HL-60 (cell line): ENCODE data around the gene TMEM117.

Source experiments
- POLR2AphosphoS5 ChIP-seq: IDR thresholded peaks from 2 replicates; pipeline ENCODE4 v1.6.1; 2012; ENCODE audit warnings: low read depth
- TF ChIP-seq, protein P1 (sequence below): IDR thresholded peaks from one replicate; pipeline ENCODE4 v1.5.1; 2011; ENCODE audit warnings: low read length, control low read depth, inconsistent platforms; ENCODE audit not compliant: insufficient read depth
- TF ChIP-seq, protein P2 (sequence below): IDR thresholded peaks from 2 replicates; pipeline ENCODE4 v1.6.1; 2012; ENCODE audit warnings: low read depth; ENCODE audit not compliant: insufficient replicate concordance

DNA sequence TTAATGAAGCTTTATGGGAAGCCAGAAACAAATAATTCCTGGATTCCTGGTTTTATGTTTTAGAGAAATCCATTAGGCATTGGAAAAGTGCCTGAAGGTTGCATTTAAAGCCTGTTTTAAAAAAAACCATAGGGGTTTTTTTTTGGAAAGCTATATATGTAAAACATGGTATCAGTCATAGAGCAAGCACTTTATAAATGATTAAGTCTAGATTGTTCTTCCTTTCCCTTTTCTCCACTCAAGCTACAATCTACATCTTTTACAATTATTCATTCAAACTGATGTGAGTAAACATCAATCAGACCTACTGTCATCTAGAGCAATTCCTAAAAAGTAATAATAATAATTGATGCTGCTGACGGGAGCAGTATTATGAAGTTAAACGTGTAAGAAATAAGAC, 500.7 kb downstream of the TMEM117 start:
- TF ChIP-seq, protein P1, sequence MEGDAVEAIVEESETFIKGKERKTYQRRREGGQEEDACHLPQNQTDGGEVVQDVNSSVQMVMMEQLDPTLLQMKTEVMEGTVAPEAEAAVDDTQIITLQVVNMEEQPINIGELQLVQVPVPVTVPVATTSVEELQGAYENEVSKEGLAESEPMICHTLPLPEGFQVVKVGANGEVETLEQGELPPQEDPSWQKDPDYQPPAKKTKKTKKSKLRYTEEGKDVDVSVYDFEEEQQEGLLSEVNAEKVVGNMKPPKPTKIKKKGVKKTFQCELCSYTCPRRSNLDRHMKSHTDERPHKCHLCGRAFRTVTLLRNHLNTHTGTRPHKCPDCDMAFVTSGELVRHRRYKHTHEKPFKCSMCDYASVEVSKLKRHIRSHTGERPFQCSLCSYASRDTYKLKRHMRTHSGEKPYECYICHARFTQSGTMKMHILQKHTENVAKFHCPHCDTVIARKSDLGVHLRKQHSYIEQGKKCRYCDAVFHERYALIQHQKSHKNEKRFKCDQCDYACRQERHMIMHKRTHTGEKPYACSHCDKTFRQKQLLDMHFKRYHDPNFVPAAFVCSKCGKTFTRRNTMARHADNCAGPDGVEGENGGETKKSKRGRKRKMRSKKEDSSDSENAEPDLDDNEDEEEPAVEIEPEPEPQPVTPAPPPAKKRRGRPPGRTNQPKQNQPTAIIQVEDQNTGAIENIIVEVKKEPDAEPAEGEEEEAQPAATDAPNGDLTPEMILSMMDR: no peak
- TF ChIP-seq POLR2AphosphoS5: no peak
- TF ChIP-seq, protein P2, sequence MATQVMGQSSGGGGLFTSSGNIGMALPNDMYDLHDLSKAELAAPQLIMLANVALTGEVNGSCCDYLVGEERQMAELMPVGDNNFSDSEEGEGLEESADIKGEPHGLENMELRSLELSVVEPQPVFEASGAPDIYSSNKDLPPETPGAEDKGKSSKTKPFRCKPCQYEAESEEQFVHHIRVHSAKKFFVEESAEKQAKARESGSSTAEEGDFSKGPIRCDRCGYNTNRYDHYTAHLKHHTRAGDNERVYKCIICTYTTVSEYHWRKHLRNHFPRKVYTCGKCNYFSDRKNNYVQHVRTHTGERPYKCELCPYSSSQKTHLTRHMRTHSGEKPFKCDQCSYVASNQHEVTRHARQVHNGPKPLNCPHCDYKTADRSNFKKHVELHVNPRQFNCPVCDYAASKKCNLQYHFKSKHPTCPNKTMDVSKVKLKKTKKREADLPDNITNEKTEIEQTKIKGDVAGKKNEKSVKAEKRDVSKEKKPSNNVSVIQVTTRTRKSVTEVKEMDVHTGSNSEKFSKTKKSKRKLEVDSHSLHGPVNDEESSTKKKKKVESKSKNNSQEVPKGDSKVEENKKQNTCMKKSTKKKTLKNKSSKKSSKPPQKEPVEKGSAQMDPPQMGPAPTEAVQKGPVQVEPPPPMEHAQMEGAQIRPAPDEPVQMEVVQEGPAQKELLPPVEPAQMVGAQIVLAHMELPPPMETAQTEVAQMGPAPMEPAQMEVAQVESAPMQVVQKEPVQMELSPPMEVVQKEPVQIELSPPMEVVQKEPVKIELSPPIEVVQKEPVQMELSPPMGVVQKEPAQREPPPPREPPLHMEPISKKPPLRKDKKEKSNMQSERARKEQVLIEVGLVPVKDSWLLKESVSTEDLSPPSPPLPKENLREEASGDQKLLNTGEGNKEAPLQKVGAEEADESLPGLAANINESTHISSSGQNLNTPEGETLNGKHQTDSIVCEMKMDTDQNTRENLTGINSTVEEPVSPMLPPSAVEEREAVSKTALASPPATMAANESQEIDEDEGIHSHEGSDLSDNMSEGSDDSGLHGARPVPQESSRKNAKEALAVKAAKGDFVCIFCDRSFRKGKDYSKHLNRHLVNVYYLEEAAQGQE: no peak
